IPS-11a (cell line): ENCODE measurements around the gene ANO7.

Experiments used
- H3K4me3 ChIP-seq: one replicate; pipeline ENCODE4 v1.5.1; 2013; ENCODE audit warnings: low read depth, low read length, control low read depth

Gene ANO7

GRCh38 chr2:241242306-241242705 is 53.8 kb downstream of the ANO7 start:
- H3K4me3 ChIP-seq: no peak overlapping the region

- H3K4me3 ChIP-seq: no peak overlapping the region
Observed at GRCh38 chr2:241244368-241244767, 55.9 kb downstream of the ANO7 start.

- H3K4me3 ChIP-seq: no peak overlapping the region
Observed at GRCh38 chr2:241248289-241248688, 59.8 kb downstream of the ANO7 start.

- no peak overlapping the region for H3K4me3 ChIP-seq
Observed at GRCh38 chr2:241248897-241249296, 60.4 kb downstream of the ANO7 start.

GRCh38 chr2:241249654-241250053 is 61.2 kb downstream of the ANO7 start:
- no peak overlapping the region for H3K4me3 ChIP-seq

- H3K4me3 ChIP-seq: no peak overlapping the region
Observed at GRCh38 chr2:241252778-241253475, 64.5 kb downstream of the ANO7 start.

GRCh38 chr2:241254904-241255351 is 66.5 kb downstream of the ANO7 start:
- H3K4me3 ChIP-seq: no peak overlapping the region

- no peak overlapping the region for H3K4me3 ChIP-seq
Observed at GRCh38 chr2:241255542-241256167, 67.2 kb downstream of the ANO7 start.

GRCh38 chr2:241256168-241256545 is 67.7 kb downstream of the ANO7 start:
- no peak overlapping the region for H3K4me3 ChIP-seq

GRCh38 chr2:241257419-241258032 is 69.0 kb downstream of the ANO7 start:
- H3K4me3 ChIP-seq: no peak overlapping the region

GRCh38 chr2:241258505-241259280 is 70.2 kb downstream of the ANO7 start:
- H3K4me3 ChIP-seq: no peak overlapping the region

- no peak overlapping the region for H3K4me3 ChIP-seq
Observed at GRCh38 chr2:241260911-241261310, 72.4 kb downstream of the ANO7 start.

- no peak overlapping the region for H3K4me3 ChIP-seq
Observed at GRCh38 chr2:241261628-241262027, 73.2 kb downstream of the ANO7 start.

- H3K4me3 ChIP-seq: no peak overlapping the region
Observed at GRCh38 chr2:241263061-241263460, 74.6 kb downstream of the ANO7 start.

- H3K4me3 ChIP-seq: no peak overlapping the region
Observed at GRCh38 chr2:241265506-241265905, 77.0 kb downstream of the ANO7 start.

- H3K4me3 ChIP-seq: no peak overlapping the region
Observed at GRCh38 chr2:241267249-241268067, 79.0 kb downstream of the ANO7 start.

GRCh38 chr2:241268306-241268705 is 79.8 kb downstream of the ANO7 start:
- no peak overlapping the region for H3K4me3 ChIP-seq

GRCh38 chr2:241268716-241269445 is 80.4 kb downstream of the ANO7 start:
- H3K4me3 ChIP-seq: no peak overlapping the region

GRCh38 chr2:241269707-241270520 is 81.4 kb downstream of the ANO7 start:
- H3K4me3 ChIP-seq: no peak overlapping the region
